8988T (cell line): ENCODE results near the gene MSL1.

Source experiments
- DNase-seq: peaks from one replicate; pipeline ENCODE4 v3.0.0; 2011

Gene MSL1

GRCh38 chr17:40106760-40107521, 14.8 kb upstream of the MSL1 start:
- DNase-seq = no peak

GRCh38 chr17:40107522-40108174, 14.1 kb upstream of the MSL1 start:
- DNase-seq = no peak

GRCh38 chr17:40108970-40109824, 12.6 kb upstream of the MSL1 start:
- no peak for DNase-seq

- no peak for DNase-seq
Measured at GRCh38 chr17:40110026-40110845, 11.5 kb upstream of the MSL1 start.

- DNase-seq = peak; percentile 54
Measured at GRCh38 chr17:40111221-40112128, 10.3 kb upstream of the MSL1 start.

GRCh38 chr17:40112191-40112711, 9.5 kb upstream of the MSL1 start:
- no peak for DNase-seq

- no peak for DNase-seq
Measured at GRCh38 chr17:40112718-40113109, 9.1 kb upstream of the MSL1 start.

GRCh38 chr17:40113110-40113906, 8.5 kb upstream of the MSL1 start:
- DNase-seq = peak; percentile 79

GRCh38 chr17:40113907-40114245, 7.9 kb upstream of the MSL1 start:
- DNase-seq = no peak

GRCh38 chr17:40115101-40115436, 6.7 kb upstream of the MSL1 start:
- DNase-seq = no peak

- peak; percentile 43 for DNase-seq
Measured at GRCh38 chr17:40122136-40122998, 596 bp downstream of the MSL1 start.

- DNase-seq = no peak
Measured at GRCh38 chr17:40122999-40123810, 1.4 kb downstream of the MSL1 start.

GRCh38 chr17:40123811-40124114, 2.0 kb downstream of the MSL1 start:
- no peak for DNase-seq

- no peak for DNase-seq
Measured at GRCh38 chr17:40124279-40125141, 2.7 kb downstream of the MSL1 start.

- no peak for DNase-seq
Measured at GRCh38 chr17:40129498-40129897, 7.7 kb downstream of the MSL1 start.

GRCh38 chr17:40130352-40131042, 8.7 kb downstream of the MSL1 start:
- DNase-seq = no peak

GRCh38 chr17:40134184-40134583, 12.4 kb downstream of the MSL1 start:
- no peak for DNase-seq
